Measurements from ENCODE around the gene GAL3ST3.

GAL3ST3 gene

GRCh38 chr11:66022401-66023185 is 26.4 kb downstream of the GAL3ST3 start:
- TF ChIP-seq EZH2 (optimal IDR thresholded peaks at IDR 0.05; ENCODE audit: low read depth, low read length) (no peak), EZH2phosphoT487 (IDR thresholded peaks at IDR 0.05; ENCODE audit: low read length) (no peak), CTCF (IDR thresholded peaks at IDR 0.05; ENCODE audit: low read length) (peak; percentile 96)
- Histone ChIP-seq H3K4me2 (ENCODE audit: low read depth, low read length) (peak overlapping the region; percentile 91), H3K9ac (ENCODE audit: low read length) (peak overlapping the region; percentile 41; the same call in 1 of the 2 replicates), H2AFZ (ENCODE audit: low read length) (peak overlapping the region; percentile 79), H3K9me2 (replicated peaks; ENCODE audit: insufficient read depth, low read length) (no peaks in the 10 kb centered on the region), H3K4me1 (ENCODE audit: low read length) (peaks cover 7% of the 10 kb centered on the region), H3K4me3 (ENCODE audit: low read length) (peak overlapping the region; percentile 42; the same call in 1 of the 2 replicates), H4K20me1 (ENCODE audit: insufficient read depth, low read length) (no peaks in the 10 kb centered on the region), H3K27me3 (replicated peaks; ENCODE audit: insufficient read depth, low read length) (0 out of 2 replicates have a peak, but pooled peaks cover 4% of the 10 kb centered on the region), H3K27ac (ENCODE audit: low read length) (no peak overlapping the region), H3K9me3 (replicated peaks; ENCODE audit: insufficient read depth, low read length) (no peaks in the 10 kb centered on the region), H3F3A (ENCODE audit: insufficient read depth, low read length) (peaks cover 3% of the 10 kb centered on the region; the same call in 1 of the 2 replicates), H3K79me2 (ENCODE audit: low read length) (no peaks in the 10 kb centered on the region), H3K36me3 (replicated peaks; ENCODE audit: insufficient read depth, low read length) (no peaks in the 10 kb centered on the region)
- DNase-seq: peak; percentile 68

GRCh38 chr11:66020618-66021357 is 28.2 kb downstream of the GAL3ST3 start:
- no peaks in the 10 kb centered on the region for H3K36me3 ChIP-seq (replicated peaks; ENCODE audit: insufficient read depth, low read length)
- 0 out of 2 replicates have a peak, but pooled peaks cover 4% of the 10 kb centered on the region for H3K27me3 ChIP-seq (replicated peaks; ENCODE audit: insufficient read depth, low read length)
- no peaks in the 10 kb centered on the region for H3K79me2 ChIP-seq (ENCODE audit: low read length)
- no peak overlapping the region for H3K27ac ChIP-seq (ENCODE audit: low read length)
- H3K4me2 ChIP-seq (ENCODE audit: low read depth, low read length): no peak overlapping the region
- H3K4me3 ChIP-seq (ENCODE audit: low read length): no peak overlapping the region
- H3K4me1 ChIP-seq (ENCODE audit: low read length): no peaks in the 10 kb centered on the region
- no peak for DNase-seq
- H3K9ac ChIP-seq (ENCODE audit: low read length): no peak overlapping the region
- no peaks in the 10 kb centered on the region for H3K9me3 ChIP-seq (replicated peaks; ENCODE audit: insufficient read depth, low read length)
- TF ChIP-seq EZH2phosphoT487 (IDR thresholded peaks at IDR 0.05; ENCODE audit: low read length): no peak
- no peak for TF ChIP-seq CTCF (IDR thresholded peaks at IDR 0.05; ENCODE audit: low read length)
- no peak for TF ChIP-seq EZH2 (optimal IDR thresholded peaks at IDR 0.05; ENCODE audit: low read depth, low read length)
- no peaks in the 10 kb centered on the region for H3K9me2 ChIP-seq (replicated peaks; ENCODE audit: insufficient read depth, low read length)
- H4K20me1 ChIP-seq (ENCODE audit: insufficient read depth, low read length): no peaks in the 10 kb centered on the region
- no peaks in the 10 kb centered on the region for H3F3A ChIP-seq (ENCODE audit: insufficient read depth, low read length)
- no peak overlapping the region for H2AFZ ChIP-seq (ENCODE audit: low read length)

GRCh38 chr11:66020212-66020611 is 28.7 kb downstream of the GAL3ST3 start:
- H3K9me2 ChIP-seq (replicated peaks; ENCODE audit: insufficient read depth, low read length): no peaks in the 10 kb centered on the region
- 0 out of 2 replicates have a peak, but pooled peaks cover 4% of the 10 kb centered on the region for H3K27me3 ChIP-seq (replicated peaks; ENCODE audit: insufficient read depth, low read length)
- no peak overlapping the region for H3K4me3 ChIP-seq (ENCODE audit: low read length)
- no peak for DNase-seq
- H3F3A ChIP-seq (ENCODE audit: insufficient read depth, low read length): no peaks in the 10 kb centered on the region
- no peak overlapping the region for H2AFZ ChIP-seq (ENCODE audit: low read length)
- H3K79me2 ChIP-seq (ENCODE audit: low read length): no peaks in the 10 kb centered on the region
- H3K4me1 ChIP-seq (ENCODE audit: low read length): no peaks in the 10 kb centered on the region
- H4K20me1 ChIP-seq (ENCODE audit: insufficient read depth, low read length): no peaks in the 10 kb centered on the region
- no peak overlapping the region for H3K4me2 ChIP-seq (ENCODE audit: low read depth, low read length)
- no peak overlapping the region for H3K9ac ChIP-seq (ENCODE audit: low read length)
- H3K27ac ChIP-seq (ENCODE audit: low read length): no peak overlapping the region
- H3K9me3 ChIP-seq (replicated peaks; ENCODE audit: insufficient read depth, low read length): no peaks in the 10 kb centered on the region
- no peak for TF ChIP-seq EZH2phosphoT487 (IDR thresholded peaks at IDR 0.05; ENCODE audit: low read length)
- no peak for TF ChIP-seq EZH2 (optimal IDR thresholded peaks at IDR 0.05; ENCODE audit: low read depth, low read length)
- no peak for TF ChIP-seq CTCF (IDR thresholded peaks at IDR 0.05; ENCODE audit: low read length)
- no peaks in the 10 kb centered on the region for H3K36me3 ChIP-seq (replicated peaks; ENCODE audit: insufficient read depth, low read length)

Data from MM.1S (cell line).